Posterior cingulate gyrus (tissue), 11 donors: ENCODE data around the gene UPK3BL1.
"Not testable (repeated sequence)": the region's sequence is repeated elsewhere in the genome, so short reads cannot be mapped to it uniquely, and the experiment has no call there.

Experiments used
- DNase-seq, 10 donors: peaks; one replicate each; pipeline versions ENCODE4 v3.0.0 to v3.0.0-alpha.2; 2020 to 2021; ENCODE audit warnings: mixed read lengths in 3 of 10
- intact Hi-C: fragments of 100-400 bp; cut with DNase I; formaldehyde crosslinking; loops from one replicate; pipeline ENCODE4 v1.15.1; 2023

Gene UPK3BL1

DNA sequence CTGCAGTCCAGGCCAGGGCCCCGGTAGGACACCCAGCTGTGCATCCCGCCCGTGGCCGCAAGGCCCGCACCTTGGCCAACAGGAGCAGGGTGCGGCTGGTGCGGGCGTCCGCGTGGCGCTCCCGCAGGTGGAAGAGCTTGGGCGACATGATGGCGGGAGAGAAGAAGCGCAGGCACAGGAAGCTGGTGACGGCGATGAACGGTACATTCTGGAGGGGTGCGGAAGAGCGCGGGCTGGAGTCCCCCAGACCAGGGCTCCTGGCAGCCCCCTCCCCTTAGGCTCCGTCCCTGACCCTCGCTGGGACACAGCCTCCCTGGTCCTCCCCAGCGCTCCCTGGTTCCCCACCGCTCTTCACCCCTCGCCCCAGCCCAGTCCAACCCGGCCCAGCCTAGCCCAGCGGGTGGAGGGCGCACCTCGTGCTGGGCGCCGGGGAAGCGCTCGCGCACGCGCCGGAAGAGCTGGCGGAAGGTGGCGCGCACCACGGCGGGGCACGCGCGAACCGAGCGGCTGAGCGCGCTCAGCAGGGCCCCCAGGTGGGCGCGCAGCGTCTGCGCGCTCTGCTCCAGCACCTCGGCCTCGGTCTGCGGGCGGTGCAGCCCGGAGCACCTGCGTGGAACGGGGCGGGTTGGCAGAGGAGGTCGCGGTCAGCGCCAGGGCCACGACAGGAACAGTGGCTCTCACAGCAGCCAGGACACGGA is 48.8 kb downstream of the UPK3BL1 start:
- DNase-seq, intact Hi-C loops: not testable (repeated sequence)

DNA sequence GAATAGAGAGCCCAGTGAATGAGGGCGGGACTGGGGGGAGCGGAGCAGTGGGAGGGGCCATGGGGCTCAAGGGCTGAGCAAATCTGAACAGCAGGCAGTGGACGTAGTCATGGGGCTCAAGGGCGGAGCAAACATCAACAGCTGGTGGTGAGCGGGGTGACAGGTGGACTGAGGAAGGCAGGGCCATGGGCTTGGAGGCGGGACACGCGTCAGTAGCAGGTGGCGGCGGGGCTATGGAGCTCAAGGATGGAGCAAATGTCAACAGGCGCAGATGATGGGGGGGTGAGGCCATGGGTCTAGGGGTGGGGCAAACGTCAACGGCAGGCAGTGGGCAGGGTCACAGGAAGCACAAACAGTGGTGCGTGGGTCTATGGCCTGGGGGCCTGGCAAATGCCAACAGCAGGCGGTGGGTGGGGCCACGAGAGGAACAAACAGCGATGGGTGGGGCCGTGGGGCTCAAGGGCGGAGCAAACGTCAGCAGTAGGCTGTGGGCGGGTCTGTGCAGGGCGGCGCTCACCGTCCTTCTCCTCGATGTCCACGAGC is 50.0 kb downstream of the UPK3BL1 start:
- intact Hi-C loops, result not testable (repeated sequence)
- peak in 5 of 10 donors; percentile 8 to 77 (median 17) for DNase-seq

DNA sequence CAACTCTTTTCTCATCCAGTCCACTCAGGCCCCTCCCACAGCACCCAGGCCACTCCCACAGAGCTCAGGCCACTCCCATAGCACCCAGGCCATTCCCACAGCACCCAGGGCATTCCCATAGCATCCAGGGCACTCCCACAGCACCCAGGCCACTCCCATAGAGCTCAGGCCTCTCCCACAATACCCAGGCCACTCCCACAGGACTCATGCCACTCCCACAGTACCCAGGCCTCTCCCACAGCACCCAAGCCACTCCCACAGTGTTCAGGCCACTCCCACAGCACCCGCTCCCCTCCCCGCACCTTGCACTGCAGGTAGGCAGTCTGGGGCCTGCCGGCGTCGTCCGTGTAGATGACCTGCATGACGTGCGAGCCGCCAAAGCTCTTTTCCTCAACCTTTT is 52.7 kb downstream of the UPK3BL1 start:
- intact Hi-C loops, result not testable (repeated sequence)

More for the DNA sequence above, 52.7 kb downstream of the UPK3BL1 start:
- not testable (repeated sequence) for DNase-seq
